Measurements from ENCODE around the gene LRMDA. TPM values are rescaled to one million over a fixed set of nuclear protein-coding genes. Genes with fewer than 3 reads are reported as not detected.

The LRMDA gene
- total RNA-seq, 1 donor from 2014 or later = 19.4 TPM

DNA sequence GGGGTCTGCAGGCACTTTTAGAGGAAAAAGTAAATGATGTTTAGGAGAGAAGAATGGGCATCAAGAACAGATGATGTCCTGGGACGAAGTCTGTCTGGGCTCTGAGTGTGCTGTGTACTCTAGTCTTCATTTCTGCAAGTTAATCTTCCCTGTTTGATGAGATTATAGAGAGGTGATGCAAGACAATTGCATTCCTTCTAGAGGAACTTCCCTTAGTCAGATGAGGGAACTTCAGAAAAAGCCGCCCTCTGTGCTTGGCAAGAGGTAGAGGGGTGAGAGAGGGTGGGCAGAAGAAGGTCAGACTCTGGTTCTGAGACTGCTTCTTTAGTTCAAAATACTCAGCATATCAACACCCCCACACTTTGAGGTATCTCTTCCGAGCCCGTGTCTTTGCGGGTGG lies 797.9 kb downstream of the LRMDA start:
- H3K4me3 Mint-ChIP-seq (ENCODE audit: unreplicated experiment) = no peak overlapping the region
- no peaks in the 10 kb centered on the region for H3K9me3 Mint-ChIP-seq (ENCODE audit: unreplicated experiment)
- no peak for TF ChIP-seq CTCF (IDR thresholded peaks at IDR 0.05; ENCODE audit: unreplicated experiment)
- DNase-seq (ENCODE audit: low spot score) = no peak
- H3K4me1 Mint-ChIP-seq (ENCODE audit: unreplicated experiment) = peaks cover 18% of the 10 kb centered on the region
- peaks cover 3% of the 10 kb centered on the region for H3K27me3 Mint-ChIP-seq (ENCODE audit: unreplicated experiment)
- H3K27ac Mint-ChIP-seq (ENCODE audit: unreplicated experiment) = no peak overlapping the region
- no peaks in the 10 kb centered on the region for H3K36me3 Mint-ChIP-seq (ENCODE audit: low read depth, unreplicated experiment)

- H3K27me3 Mint-ChIP-seq (ENCODE audit: unreplicated experiment) = peaks cover 1% of the 10 kb centered on the region
- no peaks in the 10 kb centered on the region for H3K36me3 Mint-ChIP-seq (ENCODE audit: low read depth, unreplicated experiment)
Measured at GRCh38 chr10:76230921-76231285, 799.5 kb downstream of the LRMDA start.

GRCh38 chr10:76231286-76231934 lies 800.0 kb downstream of the LRMDA start:
- Mint-ChIP-seq H3K9me3 (ENCODE audit: unreplicated experiment) (no peaks in the 10 kb centered on the region), H3K4me1 (ENCODE audit: unreplicated experiment) (peaks cover 18% of the 10 kb centered on the region), H3K4me3 (ENCODE audit: unreplicated experiment) (no peak overlapping the region), H3K27ac (ENCODE audit: unreplicated experiment) (no peak overlapping the region), H3K36me3 (ENCODE audit: low read depth, unreplicated experiment) (no peaks in the 10 kb centered on the region), H3K27me3 (ENCODE audit: unreplicated experiment) (no peaks in the 10 kb centered on the region)
- no peak for TF ChIP-seq CTCF (IDR thresholded peaks at IDR 0.05; ENCODE audit: unreplicated experiment)
- no peak for DNase-seq (ENCODE audit: low spot score)

More at GRCh38 chr10:76230921-76231285, 799.5 kb downstream of the LRMDA start:
- H3K4me3 Mint-ChIP-seq (ENCODE audit: unreplicated experiment) = no peak overlapping the region
- DNase-seq (ENCODE audit: low spot score) = no peak
- peaks cover 18% of the 10 kb centered on the region for H3K4me1 Mint-ChIP-seq (ENCODE audit: unreplicated experiment)
- no peaks in the 10 kb centered on the region for H3K9me3 Mint-ChIP-seq (ENCODE audit: unreplicated experiment)
- TF ChIP-seq CTCF (IDR thresholded peaks at IDR 0.05; ENCODE audit: unreplicated experiment) = no peak
- H3K27ac Mint-ChIP-seq (ENCODE audit: unreplicated experiment) = no peak overlapping the region

DNA sequence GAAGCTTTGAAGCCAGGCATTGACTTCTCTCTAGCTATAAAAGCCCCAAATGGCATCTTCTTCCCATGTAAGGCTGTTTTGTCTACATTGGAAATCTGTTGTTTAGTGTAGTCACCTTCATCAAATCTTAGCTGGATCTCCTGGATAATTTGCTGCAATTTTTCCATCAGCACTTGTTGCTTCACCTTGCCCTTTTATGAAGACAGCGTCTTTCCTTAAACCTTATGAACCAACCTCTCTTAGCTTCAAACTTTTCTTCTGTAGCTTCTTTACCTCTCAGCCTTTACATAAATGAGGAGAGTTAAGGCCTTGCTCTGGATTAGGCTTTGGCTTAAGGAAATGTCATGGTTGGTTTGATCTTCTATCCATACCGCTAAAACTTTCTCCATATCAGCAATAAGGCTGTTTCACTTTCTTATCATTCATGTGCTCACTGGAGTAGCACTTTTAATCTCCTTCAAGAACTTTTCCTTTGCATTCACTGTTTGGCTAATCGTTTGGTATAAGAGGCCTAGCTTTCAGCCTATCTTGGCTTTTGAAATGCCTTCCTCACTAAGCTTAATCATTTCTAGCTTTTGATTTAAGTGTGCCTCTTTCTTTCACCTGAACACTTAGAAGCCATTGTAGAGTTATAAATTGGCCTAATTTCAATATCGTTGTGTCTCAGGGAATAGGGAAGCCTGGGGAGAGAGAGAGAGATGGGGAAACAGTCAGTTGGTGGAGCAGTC lies 803.2 kb downstream of the LRMDA start:
- no peak overlapping the region for H3K4me3 Mint-ChIP-seq (ENCODE audit: unreplicated experiment)
- peaks cover 13% of the 10 kb centered on the region for H3K4me1 Mint-ChIP-seq (ENCODE audit: unreplicated experiment)
- no peaks in the 10 kb centered on the region for H3K27me3 Mint-ChIP-seq (ENCODE audit: unreplicated experiment)

More for the DNA sequence above, 803.2 kb downstream of the LRMDA start:
- Mint-ChIP-seq H3K9me3 (ENCODE audit: unreplicated experiment) (no peaks in the 10 kb centered on the region), H3K27ac (ENCODE audit: unreplicated experiment) (no peak overlapping the region), H3K36me3 (ENCODE audit: low read depth, unreplicated experiment) (no peaks in the 10 kb centered on the region)
- DNase-seq (ENCODE audit: low spot score) = no peak
- no peak for TF ChIP-seq CTCF (IDR thresholded peaks at IDR 0.05; ENCODE audit: unreplicated experiment)
